K562 (cell line): Measurements from ENCODE around the gene FOSL1. TPM values are rescaled to one million over a fixed set of nuclear protein-coding genes. Genes with fewer than 3 reads are reported as not detected.

ENCODE experiments used
- ADNP ChIP-seq: fragments of 200-800 bp; sonication (Bioruptor generic); IDR thresholded peaks from 2 replicates; pipeline ENCODE4 v1.6.1; 2016; ENCODE audit warnings: missing genetic modification characterization, missing compliant biosample characterization
- BCL6 ChIP-seq: fragments of 250-450 bp; sonication (Bioruptor Pico); IDR thresholded peaks from 2 replicates; pipeline ENCODE4 v1.4.0; 2020
- CBX2 ChIP-seq: fragments of 200-600 bp; sonication (generic); IDR thresholded peaks from one replicate; pipeline ENCODE4 v1.6.1; 2012; ENCODE audit warnings: mild to moderate bottlenecking, low read length, inconsistent platforms; ENCODE audit not compliant: insufficient read depth, poor library complexity, severe bottlenecking
- CC2D1A ChIP-seq: fragments of 450-650 bp; IDR thresholded peaks from 2 replicates; pipeline ENCODE4 v1.6.1; 2017; ENCODE audit warnings: mild to moderate bottlenecking
- CXXC5 ChIP-seq: fragments of 250-450 bp; sonication (Bioruptor Pico); IDR thresholded peaks from 2 replicates; pipeline ENCODE4 v1.8.0; 2022; ENCODE audit warnings: inconsistent platforms, mild to moderate bottlenecking, moderate library complexity
- ETV1 ChIP-seq: fragments of 450-650 bp; conservative IDR thresholded peaks from 2 replicates; pipeline ENCODE4 v1.6.1; 2016; ENCODE audit warnings: missing genetic modification characterization, control low read depth, low read depth, missing compliant biosample characterization
- HSF4 ChIP-seq: fragments of 250-450 bp; sonication (Bioruptor Pico); IDR thresholded peaks from 2 replicates; pipeline ENCODE4 v2.1.2; 2022; ENCODE audit warnings: mild to moderate bottlenecking, moderate library complexity, borderline replicate concordance
- JUN ChIP-seq, 2 experiments: sonication (generic) in 1 of 2; formaldehyde crosslinking in 1 of 2; IDR thresholded peaks; 2 replicates each; pipeline versions ENCODE4 v1.6.1 to v1.8.0; 2012 to 2022; ENCODE audit warnings: borderline replicate concordance in 2 of 2, mild to moderate bottlenecking in 2 of 2, improper control_type of control experiment in 1 of 2, low read depth in 1 of 2, low read length in 1 of 2, missing genetic modification reagents in 1 of 2
- JUNB ChIP-seq: fragments of 450-650 bp; formaldehyde crosslinking; conservative IDR thresholded peaks from 2 replicates; pipeline ENCODE4 v1.4.0; 2020; ENCODE audit warnings: mild to moderate bottlenecking
- LARP7 ChIP-seq: fragments of 450-650 bp; IDR thresholded peaks from 2 replicates; pipeline ENCODE4 v1.6.1; 2016
- MLX ChIP-seq, 2 experiments: fragments of 450-650 bp in 1 of 2; sonication (generic) in 1 of 2; formaldehyde crosslinking; conservative IDR thresholded peaks; 2 replicates each; pipeline versions ENCODE4 v1.4.0 to v1.8.1; 2020 to 2022; ENCODE audit warnings: mild to moderate bottlenecking in 1 of 2, missing genetic modification reagents in 1 of 2
- MTA1 ChIP-seq: fragments of 450-650 bp; IDR thresholded peaks from 2 replicates; pipeline ENCODE4 v1.6.1; 2017; ENCODE audit warnings: borderline replicate concordance
- NEUROD1 ChIP-seq: fragments of 150-350 bp; IDR thresholded peaks from 2 replicates; pipeline ENCODE4 v1.6.1; 2014; ENCODE audit warnings: borderline replicate concordance, low read length, low read depth; ENCODE audit not compliant: partially characterized antibody
- NR2C2 ChIP-seq, 2 experiments: fragments of 200-800 bp in 1 of 2; sonication (Bioruptor generic) in 1 of 2; sonication (generic) in 1 of 2; formaldehyde crosslinking in 1 of 2; IDR thresholded peaks; 2 replicates each; pipeline versions ENCODE4 v1.6.1 to v1.8.0; 2016 to 2022; ENCODE audit warnings: mild to moderate bottlenecking in 1 of 2, missing compliant biosample characterization in 1 of 2, missing genetic modification characterization in 1 of 2, missing genetic modification reagents in 1 of 2
- NR4A1 ChIP-seq, 2 experiments: fragments of 250-450 bp in 1 of 2; fragments of 450-650 bp in 1 of 2; sonication (Bioruptor Pico) in 1 of 2; IDR thresholded peaks; 2 replicates each; pipeline versions ENCODE4 v1.4.0 to v1.6.1; 2016 to 2020; ENCODE audit warnings: mild to moderate bottlenecking in 2 of 2, missing compliant biosample characterization in 1 of 2, missing genetic modification characterization in 1 of 2, moderate library complexity in 1 of 2
- PHB ChIP-seq: fragments of 250-450 bp; sonication (Bioruptor Pico); IDR thresholded peaks from 2 replicates; pipeline ENCODE4 v1.5.0; 2021
- PHB2 ChIP-seq: fragments of 450-650 bp; IDR thresholded peaks from 2 replicates; pipeline ENCODE4 v1.6.1; 2017; ENCODE audit warnings: low read depth
- POLR2B ChIP-seq: fragments of 450-650 bp; IDR thresholded peaks from 2 replicates; pipeline ENCODE4 v1.6.1; 2018; ENCODE audit warnings: low read depth; ENCODE audit not compliant: partially characterized antibody
- SIN3A ChIP-seq, 2 experiments: fragments of 150-350 bp in 1 of 2; IDR thresholded peaks; 2 replicates each; pipeline ENCODE4 v1.6.1; 2011 to 2016; ENCODE audit warnings: borderline replicate concordance in 2 of 2, low read depth in 2 of 2, low read length in 2 of 2, mild to moderate bottlenecking in 2 of 2, moderate library complexity in 2 of 2; ENCODE audit not compliant: control insufficient read depth in 1 of 2
- SRSF7 ChIP-seq: fragments of 200-400 bp; formaldehyde crosslinking; optimal IDR thresholded peaks from 2 replicates; pipeline ENCODE3; 2017; ENCODE audit warnings: mild to moderate bottlenecking, low read depth, low read length
- STAT5B ChIP-seq: fragments of 250-450 bp; sonication (Bioruptor Pico); IDR thresholded peaks from 2 replicates; pipeline ENCODE4 v1.8.0; 2021; ENCODE audit warnings: mild to moderate bottlenecking, inconsistent platforms
- TBL1XR1 ChIP-seq, 2 experiments: IDR thresholded peaks; 2 replicates each; pipeline ENCODE4 v1.6.1; 2012; ENCODE audit warnings: improper control_type of control experiment in 2 of 2, low read length in 2 of 2, mild to moderate bottlenecking in 1 of 2
- TBP ChIP-seq: optimal IDR thresholded peaks from 2 replicates; pipeline ENCODE3; 2011; ENCODE audit warnings: low read depth, low read length, improper control_type of control experiment
- XRCC5 ChIP-seq: fragments of 200-400 bp; formaldehyde crosslinking; IDR thresholded peaks from 2 replicates; pipeline ENCODE4 v1.6.1; 2017; ENCODE audit warnings: low read depth, mild to moderate bottlenecking, low read length
- ZC3H4 ChIP-seq: sonication (generic); formaldehyde crosslinking; IDR thresholded peaks from 2 replicates; pipeline ENCODE4 v1.9.0; 2021; ENCODE audit warnings: missing genetic modification reagents, borderline replicate concordance
- ZNF239 ChIP-seq: fragments of 250-450 bp; sonication (Bioruptor Pico); IDR thresholded peaks from 2 replicates; pipeline ENCODE4 v1.4.0; 2020; ENCODE audit warnings: mild to moderate bottlenecking
- ZNF655 ChIP-seq: fragments of 250-450 bp; sonication (Bioruptor Pico); IDR thresholded peaks from 2 replicates; pipeline ENCODE4 v1.5.0; 2021
- polyA plus RNA-seq, 8 experiments: library from polyadenylated mRNA; depleted of rRNA in 4 of 8; stranded (reverse) in 5 of 8; unstranded in 3 of 8; fragments of >200 nt; fragmentation: Nextera tagmentation in 2 of 8; fragmentation: Illumina TruSeq in 1 of 8; extraction: Ambion mirVana in 2 of 8; extraction: Trizol in 1 of 8; gene quantifications; 2 replicates each; pipeline versions ENCODE4 v1.2.1 to v1.2.3, GENCODE V29; 2011 to 2014; ENCODE audit warnings: inconsistent platforms in 1 of 8, missing spikeins in 1 of 8
- total RNA-seq, 7 experiments: library from RNA; depleted of rRNA in 6 of 7; stranded (reverse); fragments of >200 nt in 6 of 7; fragmentation: Illumina TruSeq in 2 of 7; extraction: Trizol in 2 of 7; gene quantifications; 2 replicates each; pipeline versions ENCODE4 v1.2.1 to v1.2.3, GENCODE V29; 2011 to 2021; ENCODE audit warnings: low replicate concordance in 1 of 7

The FOSL1 gene
- total and polyA plus RNA-seq, 9 of the 15 experiments (the other 6 are each of a cell fraction or from before 2014, with no cell fraction given), result 3.5 to 39.6 (median 10.0) TPM

- no peak for TF ChIP-seq ZC3H4 (CRISPR knock-in tag)
- TF ChIP-seq ETV1 (tag), result no peak
- TF ChIP-seq CXXC5, result no peak
- no peak for TF ChIP-seq NEUROD1
- no peak for TF ChIP-seq PHB
- no peak for TF ChIP-seq JUNB (CRISPR knock-in tag)
- no peak for TF ChIP-seq SRSF7
- no peak for TF ChIP-seq ADNP (tag)
- no peak for TF ChIP-seq ZNF239
- TF ChIP-seq XRCC5, result no peak
- no peak for TF ChIP-seq STAT5B
- TF ChIP-seq TBL1XR1 (IDR thresholded peaks at IDR 0.05; ENCODE audit: low read length in 2 of 2), result no peak
- TF ChIP-seq SIN3A (IDR thresholded peaks at IDR 0.05; ENCODE audit: borderline replicate concordance in 2 of 2, control insufficient read depth in 1 of 2, low read depth in 2 of 2, low read length in 2 of 2), result peak in 1 of 2 experiments; percentile 52; a peak in 1 of 4 replicates
- TF ChIP-seq CBX2, result no peak
- TF ChIP-seq MTA1, result no peak
- no peak for TF ChIP-seq NR2C2 (CRISPR knock-in tag; IDR thresholded peaks at IDR 0.05)
- TF ChIP-seq NR2C2 (tag; IDR thresholded peaks at IDR 0.05), result no peak; the same call in 1 of the 2 replicates
- no peak for TF ChIP-seq MLX (CRISPR knock-in tag; conservative IDR thresholded peaks at IDR 0.05)
- no peak for TF ChIP-seq PHB2
- TF ChIP-seq ZNF655 (CRISPR knock-in tag), result no peak
- no peak for TF ChIP-seq POLR2B
- TF ChIP-seq BCL6, result no peak
- TF ChIP-seq LARP7, result no peak
- TF ChIP-seq HSF4 (CRISPR knock-in tag), result no peak
- TF ChIP-seq TBP, result no peak
- TF ChIP-seq CC2D1A, result no peak
- TF ChIP-seq NR4A1 (CRISPR knock-in tag; IDR thresholded peaks at IDR 0.05), result no peak
- TF ChIP-seq NR4A1 (tag; IDR thresholded peaks at IDR 0.05), result no peak
- no peak for TF ChIP-seq JUN (IDR thresholded peaks at IDR 0.05; ENCODE audit: borderline replicate concordance, low read depth, low read length)
- no peak for TF ChIP-seq JUN (CRISPR knock-in tag; IDR thresholded peaks at IDR 0.05; ENCODE audit: borderline replicate concordance)
These were observed 19.6 kb upstream of the FOSL1 start (continued) for GRCh38 chr11:65919573-65920371.
